ENCODE results near the gene PICALM.

DNA sequence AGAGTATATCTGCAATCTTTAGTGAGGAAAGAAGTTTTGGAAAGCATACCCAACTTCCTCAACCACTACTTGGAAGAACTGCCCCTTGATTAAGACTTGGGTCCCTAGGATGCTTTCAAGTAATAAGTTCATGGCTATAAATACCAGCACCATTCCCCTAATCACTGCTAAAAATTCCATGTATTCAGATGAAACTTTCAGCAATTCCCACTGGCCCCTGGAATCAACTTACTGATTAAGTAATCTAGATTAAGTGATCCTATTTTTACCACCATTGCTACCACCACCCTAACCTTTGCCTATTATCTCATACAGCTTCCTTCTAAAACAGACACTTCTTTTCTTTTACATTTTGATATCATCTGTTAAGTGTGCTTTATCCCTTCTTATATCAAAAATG is 10.5 kb downstream of the PICALM start:
- TF ChIP-seq POLR2A (IDR thresholded peaks at IDR 0.05), result no peak
- TF ChIP-seq EP300 (IDR thresholded peaks at IDR 0.05), result no peak
- TF ChIP-seq, protein P1, sequence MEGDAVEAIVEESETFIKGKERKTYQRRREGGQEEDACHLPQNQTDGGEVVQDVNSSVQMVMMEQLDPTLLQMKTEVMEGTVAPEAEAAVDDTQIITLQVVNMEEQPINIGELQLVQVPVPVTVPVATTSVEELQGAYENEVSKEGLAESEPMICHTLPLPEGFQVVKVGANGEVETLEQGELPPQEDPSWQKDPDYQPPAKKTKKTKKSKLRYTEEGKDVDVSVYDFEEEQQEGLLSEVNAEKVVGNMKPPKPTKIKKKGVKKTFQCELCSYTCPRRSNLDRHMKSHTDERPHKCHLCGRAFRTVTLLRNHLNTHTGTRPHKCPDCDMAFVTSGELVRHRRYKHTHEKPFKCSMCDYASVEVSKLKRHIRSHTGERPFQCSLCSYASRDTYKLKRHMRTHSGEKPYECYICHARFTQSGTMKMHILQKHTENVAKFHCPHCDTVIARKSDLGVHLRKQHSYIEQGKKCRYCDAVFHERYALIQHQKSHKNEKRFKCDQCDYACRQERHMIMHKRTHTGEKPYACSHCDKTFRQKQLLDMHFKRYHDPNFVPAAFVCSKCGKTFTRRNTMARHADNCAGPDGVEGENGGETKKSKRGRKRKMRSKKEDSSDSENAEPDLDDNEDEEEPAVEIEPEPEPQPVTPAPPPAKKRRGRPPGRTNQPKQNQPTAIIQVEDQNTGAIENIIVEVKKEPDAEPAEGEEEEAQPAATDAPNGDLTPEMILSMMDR (IDR thresholded peaks at IDR 0.05), result no peak
